OCI-LY3 (cell line): ENCODE results near the gene ANKRD37.

ENCODE experiments used
- EZH2phosphoT487 ChIP-seq: fragments of 200-600 bp; shearing (Covaris generic); IDR thresholded peaks from 2 replicates; pipeline ENCODE4 v1.6.1; 2018; ENCODE audit warnings: antibody characterized with exemption, mixed run types, low read depth
- TF ChIP-seq, protein P1 (sequence below): fragments of 200-600, 300-600 bp; sonication (generic); IDR thresholded peaks from 2 replicates; pipeline ENCODE4 v1.5.1; 2014; ENCODE audit warnings: antibody characterized with exemption, low read length, low read depth

DNA sequence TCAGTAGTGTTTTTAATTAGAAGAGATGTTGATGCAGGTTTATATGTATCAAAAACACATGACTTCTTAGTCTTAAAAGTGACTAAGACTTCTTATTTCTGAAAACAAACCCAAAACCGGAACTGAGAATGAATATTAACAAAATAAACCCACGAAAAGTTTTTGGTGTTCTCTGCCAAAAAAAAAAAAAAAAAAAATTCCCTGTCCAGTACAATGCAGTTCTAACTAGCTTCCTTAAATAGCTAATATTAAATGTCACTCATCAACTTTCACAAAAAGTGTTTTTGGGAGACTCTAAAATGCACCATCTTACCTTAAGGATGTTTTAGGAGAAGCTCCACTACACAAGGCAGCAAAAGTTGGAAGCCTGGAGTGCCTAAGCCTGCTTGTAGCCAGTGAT lies 2.0 kb downstream of the ANKRD37 start:
- TF ChIP-seq EZH2phosphoT487, result no peak
- TF ChIP-seq, protein P1, sequence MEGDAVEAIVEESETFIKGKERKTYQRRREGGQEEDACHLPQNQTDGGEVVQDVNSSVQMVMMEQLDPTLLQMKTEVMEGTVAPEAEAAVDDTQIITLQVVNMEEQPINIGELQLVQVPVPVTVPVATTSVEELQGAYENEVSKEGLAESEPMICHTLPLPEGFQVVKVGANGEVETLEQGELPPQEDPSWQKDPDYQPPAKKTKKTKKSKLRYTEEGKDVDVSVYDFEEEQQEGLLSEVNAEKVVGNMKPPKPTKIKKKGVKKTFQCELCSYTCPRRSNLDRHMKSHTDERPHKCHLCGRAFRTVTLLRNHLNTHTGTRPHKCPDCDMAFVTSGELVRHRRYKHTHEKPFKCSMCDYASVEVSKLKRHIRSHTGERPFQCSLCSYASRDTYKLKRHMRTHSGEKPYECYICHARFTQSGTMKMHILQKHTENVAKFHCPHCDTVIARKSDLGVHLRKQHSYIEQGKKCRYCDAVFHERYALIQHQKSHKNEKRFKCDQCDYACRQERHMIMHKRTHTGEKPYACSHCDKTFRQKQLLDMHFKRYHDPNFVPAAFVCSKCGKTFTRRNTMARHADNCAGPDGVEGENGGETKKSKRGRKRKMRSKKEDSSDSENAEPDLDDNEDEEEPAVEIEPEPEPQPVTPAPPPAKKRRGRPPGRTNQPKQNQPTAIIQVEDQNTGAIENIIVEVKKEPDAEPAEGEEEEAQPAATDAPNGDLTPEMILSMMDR, result no peak
